Right atrium auricular region (tissue), 2 donors: ENCODE measurements around the gene ADSS1. TPM values are rescaled to one million over a fixed set of nuclear protein-coding genes. Genes with fewer than 3 reads are reported as not detected.
A peak's percentile ranks its signal among the peaks of the same experiment; 100 is the strongest.

Experiments
- DNase-seq: peaks from one replicate; pipeline ENCODE4 v3.0.0-alpha.2; 2019; ENCODE audit warnings: low spot score
- H3K27ac ChIP-seq, 2 donors: fragments of 200-600 bp; sonication (generic); 1 replicate in 1 of 2; 2 replicates in 1 of 2; pipeline ENCODE4 v1.5.1; 2016 to 2019
- H3K27me3 ChIP-seq, 2 donors: fragments of 200-600 bp; sonication (generic); one replicate each; pipeline versions ENCODE4 v1.5.1 to v1.6.0; 2017 to 2019
- H3K36me3 ChIP-seq: fragments of 200-600 bp; sonication (generic); one replicate; pipeline ENCODE4 v1.5.1; 2016
- H3K4me1 ChIP-seq, 2 donors: fragments of 200-600 bp; sonication (generic); one replicate each; pipeline versions ENCODE4 v1.5.1 to v1.6.0; 2017 to 2019
- H3K4me3 ChIP-seq, 2 donors: fragments of 200-600 bp; sonication (generic); 1 replicate in 1 of 2; 2 replicates in 1 of 2; pipeline ENCODE4 v1.5.1; 2017 to 2019; ENCODE audit warnings: mild to moderate bottlenecking in 1 of 2, moderate library complexity in 1 of 2
- H3K9me3 ChIP-seq, 2 donors: fragments of 200-600 bp; sonication (generic); one replicate each; pipeline ENCODE4 v1.5.1; 2019
- total RNA-seq, 2 donors: library from RNA; depleted of rRNA; stranded (reverse); fragments of >200 nt; gene quantifications; one replicate each; pipeline ENCODE4 v1.1.0, GENCODE V29; 2016
- TF ChIP-seq, protein P1 (sequence below), 2 donors: fragments of 200-600 bp; sonication (generic); IDR thresholded peaks; one replicate each; pipeline ENCODE4 v1.5.1; 2019; ENCODE audit warnings: antibody characterized with exemption in 2 of 2

ADSS1 gene
- total RNA-seq, 2 donors from 2014 or later: 113 to 158 TPM

DNA sequence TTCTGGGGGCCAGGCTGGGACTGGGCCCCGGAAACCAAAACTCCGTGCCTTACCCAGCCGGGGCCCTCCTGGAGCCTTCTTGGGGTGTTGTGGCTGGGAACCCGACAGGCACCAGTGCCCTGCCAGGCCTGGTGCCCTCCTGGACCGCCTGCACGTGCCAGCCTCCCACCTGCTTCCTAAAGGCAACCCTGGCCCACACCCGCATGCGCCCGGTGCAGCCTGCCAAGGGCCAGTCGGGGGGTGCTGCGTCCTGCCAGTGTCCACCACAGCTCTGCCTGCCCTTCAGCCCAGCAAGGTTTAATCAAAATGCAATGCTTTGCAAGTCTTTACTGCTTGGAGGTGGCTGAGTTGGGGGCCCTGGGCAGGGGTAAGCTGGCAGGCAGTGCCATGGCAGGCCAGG, 5.2 kb upstream of the ADSS1 start:
- TF ChIP-seq, protein P1, sequence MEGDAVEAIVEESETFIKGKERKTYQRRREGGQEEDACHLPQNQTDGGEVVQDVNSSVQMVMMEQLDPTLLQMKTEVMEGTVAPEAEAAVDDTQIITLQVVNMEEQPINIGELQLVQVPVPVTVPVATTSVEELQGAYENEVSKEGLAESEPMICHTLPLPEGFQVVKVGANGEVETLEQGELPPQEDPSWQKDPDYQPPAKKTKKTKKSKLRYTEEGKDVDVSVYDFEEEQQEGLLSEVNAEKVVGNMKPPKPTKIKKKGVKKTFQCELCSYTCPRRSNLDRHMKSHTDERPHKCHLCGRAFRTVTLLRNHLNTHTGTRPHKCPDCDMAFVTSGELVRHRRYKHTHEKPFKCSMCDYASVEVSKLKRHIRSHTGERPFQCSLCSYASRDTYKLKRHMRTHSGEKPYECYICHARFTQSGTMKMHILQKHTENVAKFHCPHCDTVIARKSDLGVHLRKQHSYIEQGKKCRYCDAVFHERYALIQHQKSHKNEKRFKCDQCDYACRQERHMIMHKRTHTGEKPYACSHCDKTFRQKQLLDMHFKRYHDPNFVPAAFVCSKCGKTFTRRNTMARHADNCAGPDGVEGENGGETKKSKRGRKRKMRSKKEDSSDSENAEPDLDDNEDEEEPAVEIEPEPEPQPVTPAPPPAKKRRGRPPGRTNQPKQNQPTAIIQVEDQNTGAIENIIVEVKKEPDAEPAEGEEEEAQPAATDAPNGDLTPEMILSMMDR (IDR thresholded peaks at IDR 0.05): no peak
- Histone ChIP-seq H3K4me1 (peaks cover 3 to 51% of the 10 kb centered on the region in 2 donors), H3K27ac (peak overlapping the region; percentile 58 to 81), H3K4me3 (no peak overlapping the region), H3K9me3 (no peaks in the 10 kb centered on the region), H3K27me3 (no peaks in the 10 kb centered on the region), H3K36me3 (peaks cover 30% of the 10 kb centered on the region)
- no peak for DNase-seq

DNA sequence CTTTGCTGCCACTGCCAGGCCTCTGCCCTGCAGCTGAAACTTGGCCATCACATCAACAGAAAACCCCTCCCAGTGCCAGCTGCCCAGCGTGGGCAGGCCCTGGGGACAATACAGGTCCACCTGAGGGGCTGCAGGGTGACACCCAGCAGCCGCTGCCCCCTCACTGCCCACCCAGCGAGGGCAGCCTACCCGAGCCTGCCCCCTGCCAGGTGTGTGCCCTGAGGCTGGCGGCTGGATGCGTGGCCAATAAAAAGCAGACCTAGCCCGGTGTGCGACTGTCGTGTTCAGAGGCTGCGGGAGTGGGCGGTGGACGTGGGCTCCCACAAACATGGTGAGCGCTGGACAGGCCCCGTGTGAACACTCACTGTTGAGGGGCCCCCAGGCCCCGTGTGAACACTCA, 4.7 kb upstream of the ADSS1 start:
- no peak for DNase-seq
- Histone ChIP-seq H3K4me3 (no peak overlapping the region), H3K4me1 (peaks cover 3 to 52% of the 10 kb centered on the region in 2 donors), H3K27ac (peak overlapping the region; percentile 58 to 81), H3K27me3 (no peaks in the 10 kb centered on the region), H3K9me3 (no peaks in the 10 kb centered on the region), H3K36me3 (peaks cover 26% of the 10 kb centered on the region)
- TF ChIP-seq, protein P1 (IDR thresholded peaks at IDR 0.05): no peak

DNA sequence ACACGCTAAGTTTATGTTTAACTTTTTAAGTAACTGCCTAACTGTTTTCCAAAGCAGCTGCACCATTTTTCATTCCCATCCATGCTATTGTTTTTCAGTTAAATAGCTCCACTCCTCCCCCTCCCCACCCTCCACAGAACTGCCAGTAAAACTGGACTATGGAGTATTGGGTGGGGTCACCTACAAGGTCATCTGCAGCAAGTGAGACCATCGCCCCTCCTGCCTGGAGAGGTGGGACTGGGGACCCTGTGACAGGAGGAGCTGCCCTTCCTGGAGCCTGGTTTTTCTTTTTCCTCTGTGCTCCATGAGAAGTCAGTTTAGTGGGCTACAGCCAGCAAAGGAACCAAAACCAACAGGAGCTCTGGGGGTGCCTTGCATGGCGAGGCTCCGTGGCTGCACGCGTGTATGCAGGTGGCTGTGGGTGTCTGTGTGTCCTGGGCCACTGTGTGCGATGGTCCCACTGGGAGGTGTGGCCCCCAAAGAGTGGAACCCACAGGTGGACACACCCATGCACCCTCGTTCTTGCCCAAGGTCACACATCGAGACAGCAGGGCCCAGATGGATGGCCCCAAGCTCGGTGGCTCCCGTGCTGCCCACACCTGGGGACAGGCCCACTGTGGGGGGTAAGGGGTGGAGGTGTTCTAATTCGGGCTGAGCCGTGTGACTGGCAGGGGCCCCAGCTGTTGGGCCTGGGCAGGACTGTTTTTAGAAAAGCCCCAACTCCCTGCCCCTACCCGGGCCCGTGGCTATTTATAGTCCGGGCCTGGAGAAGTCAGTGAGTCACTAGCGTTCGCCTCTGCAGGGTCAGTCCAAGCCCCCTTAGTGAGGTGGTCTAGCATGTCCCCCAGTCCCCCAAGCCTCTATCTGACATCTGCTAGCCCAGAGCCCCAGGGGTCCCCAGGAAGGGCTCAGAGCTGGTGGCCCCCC, 2.3 kb upstream of the ADSS1 start:
- Histone ChIP-seq H3K27ac (peak overlapping the region; percentile 89 to 94), H3K4me3 (no peak overlapping the region), H3K4me1 (peaks cover 3 to 76% of the 10 kb centered on the region in 2 donors), H3K9me3 (no peaks in the 10 kb centered on the region), H3K27me3 (no peaks in the 10 kb centered on the region), H3K36me3 (peaks cover 8% of the 10 kb centered on the region)
- no peak for DNase-seq
- TF ChIP-seq, protein P1 (IDR thresholded peaks at IDR 0.05): no peak

DNA sequence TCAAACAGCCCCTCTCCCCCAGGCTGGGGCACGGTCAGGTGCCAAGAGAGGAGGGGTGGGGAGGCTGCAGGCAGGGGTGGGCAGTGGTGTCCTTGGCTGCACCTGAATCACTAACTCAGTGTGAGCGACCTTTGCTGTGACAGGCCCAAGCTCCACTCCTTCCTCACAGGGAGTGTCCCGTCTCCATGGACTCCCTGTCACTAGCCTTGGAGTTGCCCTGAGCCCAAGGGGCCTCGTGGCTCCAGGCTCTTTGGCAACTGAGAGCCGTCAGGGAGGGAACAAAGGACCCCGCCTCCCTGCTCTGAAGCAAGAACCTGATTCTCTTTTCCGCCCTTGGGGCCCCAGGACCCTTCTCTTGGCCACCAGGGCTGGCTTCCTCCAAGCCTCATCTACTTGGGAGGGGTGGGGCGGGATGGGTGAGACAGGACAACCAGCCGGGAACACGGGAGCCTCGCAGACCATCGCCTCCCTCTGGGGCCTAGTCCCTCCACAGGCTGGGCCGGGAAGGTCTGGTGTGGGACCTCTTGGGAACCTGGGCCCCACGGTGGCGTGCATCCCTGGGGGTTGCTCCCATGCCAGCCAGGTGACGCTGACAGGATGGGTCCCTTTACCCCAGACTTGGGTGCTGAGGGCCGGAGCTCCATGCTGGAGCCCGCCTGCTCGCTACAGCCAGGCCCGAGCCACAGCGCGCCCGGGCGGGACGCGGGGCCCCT, 935 bp upstream of the ADSS1 start:
- no peak for DNase-seq
- peak overlapping the region; percentile 89 to 94 for H3K27ac ChIP-seq
- peaks cover 8% of the 10 kb centered on the region for H3K36me3 ChIP-seq
- H3K4me3 ChIP-seq: peak overlapping the region in 1 of 2 donors; percentile 75
- peaks cover 3 to 69% of the 10 kb centered on the region in 2 donors for H3K4me1 ChIP-seq
- TF ChIP-seq, protein P1 (IDR thresholded peaks at IDR 0.05): no peak
- H3K9me3 ChIP-seq: no peaks in the 10 kb centered on the region
- H3K27me3 ChIP-seq: no peaks in the 10 kb centered on the region

DNA sequence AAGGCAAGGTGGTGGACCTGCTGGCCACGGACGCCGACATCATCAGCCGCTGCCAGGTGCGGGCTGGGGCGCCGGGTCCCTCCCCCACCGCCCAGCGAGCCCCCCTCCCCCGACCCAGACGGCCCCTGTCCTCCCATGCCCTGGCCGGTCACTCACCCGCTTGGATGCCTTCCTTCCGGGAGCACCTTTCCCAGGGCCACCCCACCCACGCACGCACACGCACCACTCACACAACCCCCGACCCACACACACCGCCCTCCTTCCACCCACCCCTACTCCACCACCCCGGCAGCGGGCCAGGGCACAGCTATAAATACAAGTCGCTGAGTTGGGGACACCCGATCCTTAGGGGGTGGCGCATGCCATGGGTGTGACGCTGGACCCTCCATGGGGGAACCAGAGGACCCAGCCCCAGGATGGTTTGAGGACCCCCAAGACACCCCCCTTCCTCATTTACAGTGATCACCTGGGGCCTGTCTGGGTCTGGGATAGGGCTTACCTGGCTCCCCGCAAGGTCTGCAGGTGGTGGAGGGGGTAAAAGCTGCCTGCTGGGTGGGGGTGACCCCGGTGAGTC, 465 bp downstream of the ADSS1 start:
- Histone ChIP-seq H3K4me1 (peaks cover 3 to 66% of the 10 kb centered on the region in 2 donors), H3K27ac (peak overlapping the region; percentile 89 to 94), H3K36me3 (peaks cover under 1% of the 10 kb centered on the region), H3K27me3 (no peaks in the 10 kb centered on the region), H3K4me3 (peak overlapping the region; percentile 63 to 75), H3K9me3 (no peaks in the 10 kb centered on the region)
- DNase-seq: peak; percentile 81
- TF ChIP-seq, protein P1 (IDR thresholded peaks at IDR 0.05): no peak
